HuH-7 (cell line): Measurements from ENCODE around the gene SDS.

Experiments used
- DNase-seq: peaks from one replicate; pipeline ENCODE4 v3.0.0; 2011; ENCODE audit warnings: low spot score

Gene SDS

DNA sequence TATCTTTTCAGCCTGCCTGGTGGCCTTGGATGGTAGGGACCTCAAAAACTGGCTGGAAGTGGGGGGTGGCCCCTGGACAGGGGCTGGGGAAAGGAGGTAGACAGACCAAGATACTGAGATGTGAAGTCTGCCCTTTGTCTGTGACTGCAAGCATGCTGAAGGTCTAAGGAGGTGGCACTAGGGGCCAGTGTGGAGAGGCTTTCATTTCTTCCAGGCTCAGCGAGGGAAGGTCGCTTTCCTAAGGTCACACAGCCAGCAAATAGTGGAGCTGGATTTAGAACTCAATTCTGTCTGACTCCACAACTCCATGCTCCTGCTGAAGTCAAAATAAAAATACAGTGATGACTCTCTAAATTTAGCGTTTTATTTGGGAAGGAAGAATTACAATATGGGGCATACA lies 56.6 kb downstream of the SDS start:
- no peak for DNase-seq

DNA sequence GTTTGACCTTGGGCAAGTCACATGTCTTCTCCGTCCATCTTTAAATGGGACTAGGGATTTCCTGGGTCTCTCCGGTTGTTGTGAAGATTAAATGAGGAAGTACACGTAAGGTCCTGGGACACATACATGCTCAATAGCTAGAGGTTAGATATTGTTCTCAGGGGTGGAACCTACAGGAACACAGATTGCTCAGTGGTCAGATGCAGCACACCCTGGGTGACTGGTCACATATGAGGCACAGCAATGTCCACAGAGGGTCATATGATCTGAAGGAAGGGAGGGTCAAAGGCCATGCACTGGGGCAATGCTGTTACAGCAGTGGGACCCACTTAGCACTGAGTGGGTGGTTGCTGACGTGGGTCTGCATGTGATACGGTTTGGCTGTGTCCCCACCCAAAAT lies 57.3 kb downstream of the SDS start:
- DNase-seq: no peak

DNA sequence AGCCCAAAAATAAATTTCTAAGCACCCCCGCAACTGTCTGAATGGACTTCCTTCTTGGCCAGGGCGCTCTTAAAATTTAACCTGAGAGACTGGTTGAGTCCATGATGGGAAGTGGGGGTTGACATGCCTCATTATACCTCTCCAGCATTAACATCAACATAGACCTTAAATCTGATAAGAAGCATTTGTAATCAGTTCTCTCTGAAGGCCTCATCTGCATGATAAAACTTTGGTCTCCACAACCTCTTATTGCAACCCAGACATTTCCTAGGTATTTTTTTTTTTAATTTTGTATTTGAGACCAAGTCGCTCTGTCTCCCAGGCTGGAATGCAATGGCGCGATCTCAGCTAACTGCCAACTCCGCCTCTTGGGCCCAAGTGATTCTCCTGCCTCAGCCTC lies 58.4 kb downstream of the SDS start:
- no peak for DNase-seq
